GM19395 (cell line): ENCODE data around the gene MRAP.
"Not testable (repeated sequence)": the region's sequence is repeated elsewhere in the genome, so short reads cannot be mapped to it uniquely, and the experiment has no call there.

ENCODE experiments used
- ATAC-seq: cut with Tn5 transposase; IDR thresholded peaks from one replicate; pipeline ENCODE4 v1.9.1; 2021; ENCODE audit warnings: mild to moderate bottlenecking, moderate library complexity; ENCODE audit not compliant: unreplicated experiment

Gene MRAP

GRCh38 chr21:32299695-32300094, 1.0 kb downstream of the MRAP start:
- no peak for ATAC-seq

- no peak for ATAC-seq
Measured at GRCh38 chr21:32300117-32300681, 1.5 kb downstream of the MRAP start.

- no peak for ATAC-seq
Measured at GRCh38 chr21:32301596-32301995, 2.9 kb downstream of the MRAP start.

- no peak for ATAC-seq
Measured at GRCh38 chr21:32302560-32302959, 3.9 kb downstream of the MRAP start.

- no peak for ATAC-seq
Measured at GRCh38 chr21:32303385-32303784, 4.7 kb downstream of the MRAP start.

GRCh38 chr21:32304998-32305397, 6.3 kb downstream of the MRAP start:
- ATAC-seq = no peak

- no peak for ATAC-seq
Measured at GRCh38 chr21:32306021-32306780, 7.5 kb downstream of the MRAP start.

- ATAC-seq = no peak
Measured at GRCh38 chr21:32307706-32308105, 9.1 kb downstream of the MRAP start.

- no peak for ATAC-seq
Measured at GRCh38 chr21:32308696-32309095, 10.0 kb downstream of the MRAP start.

GRCh38 chr21:32309906-32310460, 11.3 kb downstream of the MRAP start:
- ATAC-seq = no peak

- not testable (repeated sequence) for ATAC-seq
Measured at GRCh38 chr21:32310976-32311375, 12.3 kb downstream of the MRAP start.

- no peak for ATAC-seq
Measured at GRCh38 chr21:32311621-32312020, 13.0 kb downstream of the MRAP start.

- no peak for ATAC-seq
Measured at GRCh38 chr21:32312326-32312725, 13.7 kb downstream of the MRAP start.

GRCh38 chr21:32312976-32313375, 14.3 kb downstream of the MRAP start:
- ATAC-seq = no peak

- ATAC-seq = no peak
Measured at GRCh38 chr21:32314806-32315205, 16.2 kb downstream of the MRAP start.

- no peak for ATAC-seq
Measured at GRCh38 chr21:32315511-32316281, 17.0 kb downstream of the MRAP start.

GRCh38 chr21:32316361-32317215, 17.9 kb downstream of the MRAP start:
- no peak for ATAC-seq

GRCh38 chr21:32317726-32318125, 19.1 kb downstream of the MRAP start:
- no peak for ATAC-seq

- no peak for ATAC-seq
Measured at GRCh38 chr21:32319012-32319411, 20.4 kb downstream of the MRAP start.

- no peak for ATAC-seq
Measured at GRCh38 chr21:32320059-32320458, 21.4 kb downstream of the MRAP start.

- ATAC-seq = no peak
Measured at GRCh38 chr21:32320726-32321125, 22.1 kb downstream of the MRAP start.
